Embryonic facial prominence (tissue), 1 donor: ENCODE results near the gene SERPINA12.
"Not testable (repeated sequence)": the region's sequence is repeated elsewhere in the genome, so short reads cannot be mapped to it uniquely, and the experiment has no call there.

ENCODE experiments used
- DNase-seq: peaks from one replicate; pipeline ENCODE4 v3.0.0-alpha.2; 2016; ENCODE audit errors: extremely low spot score

Gene SERPINA12

GRCh38 chr14:94489336-94489735, 19.9 kb downstream of the SERPINA12 start:
- DNase-seq, result no peak

GRCh38 chr14:94486883-94487282, 22.4 kb downstream of the SERPINA12 start:
- DNase-seq, result no peak

- peak; percentile 11 for DNase-seq
Measured at GRCh38 chr14:94485944-94486841, 23.1 kb downstream of the SERPINA12 start.

GRCh38 chr14:94484481-94484880, 24.8 kb downstream of the SERPINA12 start:
- DNase-seq, result no peak

DNA sequence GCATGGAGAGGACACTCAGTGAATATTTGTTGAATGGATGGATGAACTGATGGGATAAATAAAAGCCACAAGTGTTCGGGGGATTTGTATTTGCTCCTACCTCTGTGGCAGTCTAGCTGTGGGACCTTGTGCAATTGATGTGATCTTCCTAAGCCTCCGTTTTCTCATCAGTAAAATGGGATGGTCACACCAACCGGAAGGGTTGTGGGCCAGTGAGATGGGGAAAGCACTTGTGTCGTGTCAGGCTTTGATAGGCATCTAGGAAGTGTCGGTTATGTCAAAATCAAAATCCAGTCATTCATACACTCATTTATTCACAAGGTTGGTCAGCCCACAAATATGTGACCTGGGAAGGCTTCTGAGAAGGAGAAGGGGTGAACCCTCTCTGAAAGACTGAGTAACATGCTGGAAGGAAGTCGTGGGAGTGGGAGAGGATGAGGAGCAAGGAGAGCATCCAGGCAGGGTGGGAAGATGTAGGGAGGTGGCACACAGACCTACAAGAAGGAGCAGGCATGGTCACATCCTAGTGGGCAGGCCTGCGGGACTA, 25.5 kb downstream of the SERPINA12 start:
- DNase-seq, result no peak

GRCh38 chr14:94483071-94483451, 26.2 kb downstream of the SERPINA12 start:
- no peak for DNase-seq

- DNase-seq, result not testable (repeated sequence)
Measured at GRCh38 chr14:94482132-94483070, 26.9 kb downstream of the SERPINA12 start.

DNA sequence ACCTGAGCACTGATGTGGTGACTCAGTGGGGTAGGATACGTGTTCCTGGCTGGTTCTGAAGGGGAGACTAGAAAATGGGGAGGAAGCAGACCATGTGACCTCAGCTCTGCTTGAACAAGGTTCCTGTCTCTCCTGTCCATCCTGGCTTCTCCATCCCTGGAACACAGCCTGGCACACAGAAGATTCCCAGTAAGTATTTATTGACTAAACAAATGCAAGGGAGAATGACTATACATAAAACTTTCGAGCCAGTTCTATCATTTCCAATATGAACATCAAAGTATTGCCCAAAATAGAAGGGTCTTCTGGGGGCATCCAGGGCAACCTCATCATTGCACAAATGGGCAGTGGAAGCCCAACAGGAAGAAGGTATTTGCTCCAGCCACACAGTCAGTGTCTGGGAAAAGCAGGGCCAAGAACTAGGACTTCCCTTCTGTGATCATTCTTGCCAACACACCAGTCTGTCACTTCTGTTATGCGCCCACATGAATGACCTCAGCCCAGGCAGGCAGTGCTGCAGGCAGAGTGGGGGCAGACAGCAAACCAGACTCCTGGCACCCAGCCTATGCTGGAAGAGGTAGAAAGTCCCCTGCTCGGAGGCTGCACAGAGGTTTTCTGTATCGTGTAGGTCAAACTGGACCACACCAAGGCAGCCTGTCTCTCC, 27.7 kb downstream of the SERPINA12 start:
- no peak for DNase-seq

- no peak for DNase-seq
Measured at GRCh38 chr14:94480809-94481208, 28.5 kb downstream of the SERPINA12 start.

- DNase-seq, result no peak
Measured at GRCh38 chr14:94478420-94478819, 30.8 kb downstream of the SERPINA12 start.

DNA sequence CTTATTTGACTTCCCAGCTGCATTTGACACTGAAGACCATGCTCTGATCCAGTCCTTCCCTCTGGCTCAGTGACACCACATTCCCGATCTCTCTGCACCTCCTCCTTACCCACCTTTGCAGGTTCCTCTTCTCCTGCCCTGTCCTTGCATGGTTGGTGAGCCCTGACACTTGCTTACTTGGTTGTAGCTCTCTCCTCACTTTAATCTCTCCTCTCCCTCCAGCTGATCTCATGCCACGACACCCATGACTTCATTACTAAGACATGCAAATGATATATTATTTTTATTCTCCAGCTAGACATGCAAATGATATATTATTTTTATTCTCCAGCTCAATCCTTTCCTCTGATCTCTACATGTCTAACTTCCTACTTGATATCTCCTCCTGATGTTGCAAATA, 33.2 kb downstream of the SERPINA12 start, which contains the start of gene SERPINA9:
SERPINA9 (minus strand) TSS at position 175 of the 400 bp plus-strand sequence. CDS start 6,357 bp downstream, outside the sequence.
- DNase-seq, result no peak

- DNase-seq, result no peak
Measured at GRCh38 chr14:94474581-94475031, 34.7 kb downstream of the SERPINA12 start.

DNA sequence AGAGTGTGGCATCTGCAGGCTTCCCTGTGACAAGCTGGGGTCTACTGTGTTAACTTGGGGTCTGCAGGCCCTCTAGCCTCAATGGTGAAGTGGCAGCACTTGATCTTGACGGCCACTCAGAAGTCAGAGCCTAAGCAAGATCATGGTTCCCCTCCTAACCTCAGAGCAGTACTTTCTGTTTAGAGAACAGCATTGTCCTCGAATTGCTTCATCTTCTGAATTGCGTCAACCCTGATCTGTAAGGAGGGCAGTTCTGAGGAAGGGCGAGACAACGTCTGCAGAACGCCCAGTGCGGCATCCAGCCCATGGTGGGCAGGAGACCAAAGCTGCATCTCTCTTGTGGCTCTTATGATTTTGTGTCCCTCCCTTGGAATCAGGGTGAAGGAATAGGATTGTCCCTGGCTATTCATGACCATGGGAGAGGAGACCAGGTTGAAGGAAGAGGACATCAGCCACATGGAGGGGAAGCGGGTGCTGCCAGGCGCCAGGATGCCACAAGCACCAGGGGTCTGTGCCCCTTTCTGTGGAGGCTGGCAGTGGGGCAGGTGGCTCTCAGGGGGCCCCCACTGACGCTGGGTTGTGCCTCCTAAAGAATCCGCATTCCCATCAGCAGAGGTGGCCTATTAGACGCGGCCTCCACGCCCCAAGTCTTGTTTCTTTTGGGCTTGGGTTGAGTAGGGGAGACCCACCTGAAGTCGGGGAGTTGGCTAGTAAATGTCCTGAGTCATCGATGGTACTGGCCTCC, 35.4 kb downstream of the SERPINA12 start:
- no peak for DNase-seq

DNA sequence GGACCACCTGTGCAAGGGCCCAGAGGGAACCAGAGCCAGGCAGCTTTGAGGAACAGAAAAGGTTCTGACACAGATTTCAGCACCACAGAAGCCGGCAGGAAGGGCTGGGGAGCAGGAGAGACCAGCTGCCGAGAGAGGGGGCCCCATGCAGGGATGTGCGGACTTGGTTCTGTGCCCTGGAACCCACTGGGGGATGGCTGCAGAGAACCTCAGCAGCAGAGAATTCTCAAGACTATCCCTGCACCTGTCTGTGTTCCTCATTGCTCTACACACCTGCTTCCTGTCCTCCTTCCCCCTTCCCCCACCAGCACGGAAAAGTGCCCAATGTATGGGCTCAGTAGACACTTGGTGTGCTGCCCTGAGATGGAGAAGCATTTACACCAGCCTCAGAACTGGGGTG, 36.4 kb downstream of the SERPINA12 start:
- DNase-seq, result no peak

DNA sequence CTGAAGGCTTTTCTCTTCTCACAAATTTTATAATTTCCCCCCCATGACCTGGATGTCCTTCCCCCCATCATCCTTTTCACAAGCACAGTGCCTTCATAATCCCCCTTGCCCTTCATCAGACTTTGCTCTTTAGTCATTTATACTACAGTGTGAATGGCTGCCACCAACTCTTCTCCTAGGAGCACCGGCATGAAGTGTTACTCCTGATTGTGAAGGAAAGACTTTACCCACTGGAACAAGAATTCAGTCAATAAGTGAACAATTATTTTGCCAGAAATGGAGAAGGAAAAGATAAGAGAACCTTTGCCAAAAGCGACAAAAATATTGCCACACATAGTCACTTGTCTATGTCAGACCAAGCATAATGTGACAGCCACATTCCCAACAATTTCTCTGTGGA, 38.2 kb downstream of the SERPINA12 start:
- DNase-seq, result no peak

DNA sequence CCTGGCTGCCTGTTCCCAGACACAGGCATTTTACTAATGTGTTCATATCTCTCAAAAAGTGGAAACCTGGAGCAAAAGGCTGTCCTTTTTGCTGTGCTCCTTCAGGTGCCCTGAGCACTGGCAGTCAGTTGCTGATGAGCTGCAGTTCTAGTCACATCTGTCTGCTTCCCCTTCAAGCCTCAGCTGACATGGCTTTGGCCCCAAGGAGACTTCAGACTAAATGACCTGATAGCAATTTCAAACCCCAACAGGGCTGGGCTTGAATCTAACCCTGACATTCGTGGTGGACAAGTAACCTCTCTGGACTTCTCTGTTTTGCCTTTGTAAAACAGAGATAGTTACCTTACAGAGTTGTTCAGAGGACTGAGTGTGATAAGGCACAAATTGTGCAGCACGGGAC, 39.0 kb downstream of the SERPINA12 start:
- no peak for DNase-seq

GRCh38 chr14:94469261-94469660, 40.0 kb downstream of the SERPINA12 start:
- no peak for DNase-seq

GRCh38 chr14:94467728-94468520, 41.3 kb downstream of the SERPINA12 start:
- DNase-seq, result no peak

GRCh38 chr14:94466706-94467370, 42.4 kb downstream of the SERPINA12 start:
- no peak for DNase-seq
